SK-N-MC (cell line): Measurements from ENCODE around the gene PFN2.

Source experiments
- DNase-seq: peaks from one replicate; pipeline ENCODE4 v3.0.0-alpha.2; 2011; ENCODE audit warnings: low read depth, low spot score
- H3K27ac ChIP-seq: fragments of 200-600 bp; sonication (generic); 2 replicates; pipeline ENCODE4 v1.5.1; 2016; ENCODE audit warnings: mixed run types
- H3K36me3 ChIP-seq: fragments of 200-600 bp; sonication (generic); 2 replicates; pipeline ENCODE4 v1.6.1; 2017; ENCODE audit warnings: antibody characterized with exemption, low read length, mixed read lengths; ENCODE audit not compliant: insufficient read depth
- H3K4me3 ChIP-seq: fragments of 200-600 bp; sonication (generic); 2 replicates; pipeline ENCODE4 v1.5.1; 2016
- H3K9ac ChIP-seq: fragments of 200-600 bp; sonication (generic); 2 replicates; pipeline ENCODE4 v1.8.0; 2017; ENCODE audit warnings: mixed run types, mixed read lengths; ENCODE audit not compliant: insufficient read length
- H3K9me3 ChIP-seq: fragments of 200-600 bp; sonication (generic); 2 replicates; pipeline ENCODE4 v1.6.1; 2017; ENCODE audit warnings: low read depth, mild to moderate bottlenecking, antibody characterized with exemption, low read length, moderate library complexity, mixed read lengths
- EZH2 ChIP-seq: fragments of 200-600 bp; sonication (generic); IDR thresholded peaks from one replicate; pipeline ENCODE4 v1.6.1; 2017; ENCODE audit warnings: antibody characterized with exemption
- FOXP2 ChIP-seq: optimal IDR thresholded peaks from 2 replicates; pipeline ENCODE3; 2011; ENCODE audit warnings: mild to moderate bottlenecking, moderate library complexity; ENCODE audit not compliant: insufficient read depth; ENCODE audit errors: extremely low read length, control extremely low read depth
- POLR2AphosphoS5 ChIP-seq: IDR thresholded peaks from 2 replicates; pipeline ENCODE4 v1.6.1; 2012; ENCODE audit warnings: mild to moderate bottlenecking, low read depth, low read length, borderline replicate concordance

Gene PFN2

DNA sequence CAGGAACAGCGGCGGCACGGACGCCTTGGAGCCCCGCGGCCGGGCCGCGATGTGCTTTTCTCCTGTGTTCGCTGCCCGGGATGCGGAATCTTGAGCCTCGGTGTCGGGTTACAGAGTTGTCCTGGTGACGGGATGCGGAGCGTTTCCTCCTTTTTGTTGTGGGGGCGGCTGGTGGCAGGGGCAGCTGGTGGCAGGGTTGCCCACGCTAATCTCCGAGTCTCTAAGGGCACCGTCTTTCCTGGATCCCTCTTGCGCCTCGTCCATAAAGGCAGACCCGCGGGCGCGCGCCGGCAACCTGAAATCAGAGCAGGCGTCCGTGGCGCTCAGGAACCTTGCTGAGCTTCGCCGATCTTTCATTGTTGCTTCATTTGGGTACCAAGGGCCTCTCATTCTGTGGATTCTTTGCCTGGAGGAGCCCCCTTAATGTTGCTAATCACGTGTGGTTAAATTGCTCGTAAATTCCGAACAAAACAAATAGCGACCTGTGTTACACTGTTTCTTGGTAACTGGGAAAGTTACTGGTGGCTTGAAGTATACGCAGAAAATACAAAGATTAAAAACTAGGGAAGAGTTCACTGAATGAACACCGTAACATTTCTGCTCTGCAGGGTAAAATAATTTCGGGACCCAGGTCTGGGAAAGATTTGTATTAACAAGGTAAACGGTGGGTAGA lies 844 bp upstream of the PFN2 start:
- Histone ChIP-seq H3K9me3 (no peaks in the 10 kb centered on the region), H3K9ac (peak overlapping the region; percentile 84), H3K36me3 (peaks cover 22% of the 10 kb centered on the region), H3K27ac (peak overlapping the region; percentile 74), H3K4me3 (peak overlapping the region; percentile 92)
- DNase-seq, result no peak
- TF ChIP-seq POLR2AphosphoS5 (peak; percentile 35; the same call in 1 of the 2 replicates), EZH2 (no peak), FOXP2 (peak; percentile 49)

- TF ChIP-seq FOXP2, result no peak
- no peak; the same call in 1 of the 2 replicates for TF ChIP-seq POLR2AphosphoS5
- TF ChIP-seq EZH2, result no peak
- Histone ChIP-seq H3K9me3 (no peaks in the 10 kb centered on the region), H3K27ac (peak overlapping the region; percentile 97), H3K4me3 (peak overlapping the region; percentile 92), H3K36me3 (peaks cover 36% of the 10 kb centered on the region), H3K9ac (peak overlapping the region; percentile 96)
- peak; percentile 94 for DNase-seq
Observed at GRCh38 chr3:149969940-149970715, 567 bp downstream of the PFN2 start.

DNA sequence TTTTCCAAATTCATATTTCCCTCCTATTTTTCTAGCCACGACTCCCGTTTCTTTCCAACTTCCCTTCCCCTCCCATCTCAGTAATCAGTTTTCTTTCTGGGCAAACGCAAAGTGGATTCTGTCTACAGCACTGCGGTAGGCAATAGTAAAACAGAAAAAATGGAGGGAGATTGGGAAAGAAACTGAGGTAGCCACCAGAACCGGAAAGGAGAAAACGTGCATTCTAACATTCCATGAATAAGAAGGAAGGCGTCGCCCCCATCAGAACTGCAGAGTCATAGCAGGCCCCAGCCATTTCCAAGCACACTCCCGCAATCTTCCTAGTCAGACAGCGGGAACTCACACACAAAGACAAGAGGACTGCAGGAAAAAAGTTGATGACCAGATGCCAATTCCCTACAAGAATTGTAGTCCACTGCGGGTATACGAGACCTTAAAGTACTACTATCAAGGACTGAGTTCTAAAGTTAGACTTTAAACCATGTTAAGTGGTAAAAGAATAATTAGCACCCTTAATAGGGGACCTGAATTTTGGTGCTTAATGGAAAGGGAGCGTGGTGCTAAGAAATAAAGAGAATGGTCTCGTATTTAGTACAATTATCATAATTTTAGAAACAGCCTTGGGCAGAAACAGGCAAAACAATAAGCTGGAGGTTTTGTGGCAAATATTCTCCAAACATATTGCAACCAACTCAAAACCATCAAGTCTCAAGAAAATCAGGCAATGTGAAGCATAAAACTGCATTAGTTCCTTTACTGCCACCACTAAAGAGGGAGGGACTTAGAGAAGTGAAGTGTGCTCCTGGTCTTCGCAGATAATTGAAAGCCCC lies 1.4 kb downstream of the PFN2 start:
- H3K36me3 ChIP-seq, result peaks cover 44% of the 10 kb centered on the region
- TF ChIP-seq FOXP2, result no peak
- peak; percentile 67 for TF ChIP-seq POLR2AphosphoS5
- no peak for TF ChIP-seq EZH2
- no peaks in the 10 kb centered on the region for H3K9me3 ChIP-seq
- peak overlapping the region; percentile 97 for H3K27ac ChIP-seq
- peak overlapping the region; percentile 96 for H3K9ac ChIP-seq
- DNase-seq, result peak; percentile 84
- H3K4me3 ChIP-seq, result peak overlapping the region; percentile 92

GRCh38 chr3:149968216-149968615 lies 2.5 kb downstream of the PFN2 start:
- peak overlapping the region; percentile 97 for H3K27ac ChIP-seq
- TF ChIP-seq POLR2AphosphoS5, result no peak
- TF ChIP-seq FOXP2, result no peak
- TF ChIP-seq EZH2, result no peak
- no peaks in the 10 kb centered on the region for H3K9me3 ChIP-seq
- H3K36me3 ChIP-seq, result peaks cover 55% of the 10 kb centered on the region
- DNase-seq, result no peak
- H3K9ac ChIP-seq, result peak overlapping the region; percentile 96
- peak overlapping the region; percentile 92 for H3K4me3 ChIP-seq

DNA sequence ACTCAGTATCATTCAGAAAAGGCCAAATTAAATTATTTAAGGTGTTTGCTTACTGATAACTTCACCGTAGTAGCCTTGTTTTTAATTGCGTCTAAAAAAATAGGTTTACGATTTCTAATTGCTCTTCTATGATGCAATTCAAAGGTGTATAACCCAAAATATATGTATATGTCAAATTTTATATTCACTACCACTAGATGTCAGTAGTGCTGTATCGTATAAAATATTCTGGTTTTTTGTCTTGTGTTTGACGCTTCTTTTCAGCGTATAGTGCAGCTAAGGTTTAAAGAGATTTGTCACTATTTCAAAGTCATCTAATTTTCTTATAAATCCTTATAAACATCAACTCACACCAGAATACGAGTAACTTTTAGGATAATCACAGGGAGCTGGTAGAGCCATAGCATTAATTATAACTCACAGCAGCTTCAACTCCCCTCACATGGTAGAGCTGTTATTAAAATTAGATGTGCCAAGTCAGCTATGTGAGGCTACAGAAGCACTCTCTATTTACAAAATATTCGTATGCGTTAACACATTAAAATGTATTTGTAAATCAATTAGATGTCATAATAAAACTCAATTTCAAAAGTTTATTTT lies 3.5 kb downstream of the PFN2 start:
- no peak for DNase-seq
- 0 out of 2 replicates have a peak overlapping the region, but pooled peaks have one; percentile 97 for H3K27ac ChIP-seq

GRCh38 chr3:149965278-149965677 lies 5.4 kb downstream of the PFN2 start:
- no peak for DNase-seq
- H3K4me3 ChIP-seq, result no peak overlapping the region
- H3K9me3 ChIP-seq, result no peaks in the 10 kb centered on the region
- TF ChIP-seq FOXP2, result no peak
- no peak for TF ChIP-seq EZH2
- no peak for TF ChIP-seq POLR2AphosphoS5
- no peak overlapping the region for H3K27ac ChIP-seq
- H3K9ac ChIP-seq, result no peak overlapping the region
- H3K36me3 ChIP-seq, result peaks cover 79% of the 10 kb centered on the region

More for the DNA sequence above, 3.5 kb downstream of the PFN2 start:
- TF ChIP-seq EZH2, result no peak
- no peak for TF ChIP-seq POLR2AphosphoS5
- no peak for TF ChIP-seq FOXP2
- H3K4me3 ChIP-seq, result peak overlapping the region; percentile 92
- no peaks in the 10 kb centered on the region for H3K9me3 ChIP-seq
- peaks cover 63% of the 10 kb centered on the region for H3K36me3 ChIP-seq
- H3K9ac ChIP-seq, result peak overlapping the region; percentile 96

GRCh38 chr3:149964291-149964690 lies 6.4 kb downstream of the PFN2 start:
- Histone ChIP-seq H3K4me3 (no peak overlapping the region), H3K27ac (no peak overlapping the region), H3K9ac (no peak overlapping the region), H3K36me3 (peaks cover 84% of the 10 kb centered on the region), H3K9me3 (no peaks in the 10 kb centered on the region)
- TF ChIP-seq FOXP2, result no peak
- TF ChIP-seq EZH2, result no peak
- no peak for TF ChIP-seq POLR2AphosphoS5
- DNase-seq, result no peak
